Measurements from ENCODE around the gene MYO16.
"Not testable (repeated sequence)": the region's sequence is repeated elsewhere in the genome, so short reads cannot be mapped to it uniquely, and the experiment has no call there.

The MYO16 gene

DNA sequence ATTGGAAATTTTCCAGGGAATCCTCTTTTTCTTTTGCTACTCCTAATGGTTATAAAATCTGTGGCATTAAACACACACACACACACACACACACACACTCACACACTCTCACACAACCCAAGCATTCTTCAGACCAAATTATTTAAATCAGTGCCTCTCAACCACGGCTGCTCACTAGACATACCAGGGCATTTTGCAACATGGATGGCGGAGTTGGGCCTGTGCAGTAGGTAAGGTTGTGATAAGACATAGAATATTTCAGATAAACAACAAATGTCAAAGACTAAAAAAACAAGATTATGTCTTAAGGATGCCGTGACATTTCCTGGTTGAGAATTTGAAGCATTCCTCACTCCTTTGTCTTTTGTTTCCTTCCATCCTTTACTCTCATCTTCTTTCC lies 443.1 kb downstream of the MYO16 start:
- TF ChIP-seq, protein P1, sequence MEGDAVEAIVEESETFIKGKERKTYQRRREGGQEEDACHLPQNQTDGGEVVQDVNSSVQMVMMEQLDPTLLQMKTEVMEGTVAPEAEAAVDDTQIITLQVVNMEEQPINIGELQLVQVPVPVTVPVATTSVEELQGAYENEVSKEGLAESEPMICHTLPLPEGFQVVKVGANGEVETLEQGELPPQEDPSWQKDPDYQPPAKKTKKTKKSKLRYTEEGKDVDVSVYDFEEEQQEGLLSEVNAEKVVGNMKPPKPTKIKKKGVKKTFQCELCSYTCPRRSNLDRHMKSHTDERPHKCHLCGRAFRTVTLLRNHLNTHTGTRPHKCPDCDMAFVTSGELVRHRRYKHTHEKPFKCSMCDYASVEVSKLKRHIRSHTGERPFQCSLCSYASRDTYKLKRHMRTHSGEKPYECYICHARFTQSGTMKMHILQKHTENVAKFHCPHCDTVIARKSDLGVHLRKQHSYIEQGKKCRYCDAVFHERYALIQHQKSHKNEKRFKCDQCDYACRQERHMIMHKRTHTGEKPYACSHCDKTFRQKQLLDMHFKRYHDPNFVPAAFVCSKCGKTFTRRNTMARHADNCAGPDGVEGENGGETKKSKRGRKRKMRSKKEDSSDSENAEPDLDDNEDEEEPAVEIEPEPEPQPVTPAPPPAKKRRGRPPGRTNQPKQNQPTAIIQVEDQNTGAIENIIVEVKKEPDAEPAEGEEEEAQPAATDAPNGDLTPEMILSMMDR (conservative IDR thresholded peaks at IDR 0.05), result no peak
- TF ChIP-seq ZFX (IDR thresholded peaks at IDR 0.05), result no peak
- H3K27ac ChIP-seq, result no peak overlapping the region

DNA sequence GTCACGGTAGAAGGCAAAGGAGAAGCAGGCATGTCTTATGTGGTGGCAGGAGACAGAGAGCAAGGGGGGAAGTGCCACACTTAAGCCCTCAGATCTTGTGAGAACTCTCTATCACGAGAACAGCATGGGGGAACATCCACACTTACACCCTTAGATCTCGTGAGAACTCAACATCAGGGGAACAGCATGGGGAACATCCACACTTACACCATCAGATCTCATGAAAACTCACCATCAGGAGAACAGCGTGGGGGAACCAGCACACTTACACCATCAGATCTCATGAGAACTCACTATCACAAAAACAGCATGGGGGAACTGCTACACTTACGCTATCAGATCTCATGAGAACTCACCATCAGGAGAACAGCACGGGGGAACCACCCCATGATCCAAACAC lies 445.0 kb downstream of the MYO16 start:
- TF ChIP-seq, protein P1 (conservative IDR thresholded peaks at IDR 0.05), result no peak
- TF ChIP-seq ZFX (IDR thresholded peaks at IDR 0.05), result no peak
- no peak overlapping the region for H3K27ac ChIP-seq

DNA sequence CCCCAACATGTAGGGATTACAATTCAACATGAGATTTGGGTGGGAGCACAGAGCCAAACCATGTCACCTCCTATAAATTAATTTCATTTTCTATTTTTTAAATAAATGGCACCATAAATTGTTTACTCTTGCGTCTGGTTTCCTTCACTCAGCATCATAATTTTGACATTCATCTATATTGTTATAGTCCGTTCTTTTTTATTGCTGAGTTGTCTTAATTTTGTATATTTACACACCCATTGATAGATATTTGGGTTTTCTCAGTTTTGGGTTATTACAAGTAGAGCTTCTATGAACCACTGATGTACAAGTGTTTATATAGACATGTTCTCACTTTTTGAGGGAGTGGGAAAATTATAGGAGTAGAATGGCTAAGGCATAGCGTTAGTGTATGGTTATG lies 445.4 kb downstream of the MYO16 start:
- TF ChIP-seq, protein P1 (conservative IDR thresholded peaks at IDR 0.05), result no peak
- TF ChIP-seq ZFX (IDR thresholded peaks at IDR 0.05), result no peak
- H3K27ac ChIP-seq, result no peak overlapping the region

DNA sequence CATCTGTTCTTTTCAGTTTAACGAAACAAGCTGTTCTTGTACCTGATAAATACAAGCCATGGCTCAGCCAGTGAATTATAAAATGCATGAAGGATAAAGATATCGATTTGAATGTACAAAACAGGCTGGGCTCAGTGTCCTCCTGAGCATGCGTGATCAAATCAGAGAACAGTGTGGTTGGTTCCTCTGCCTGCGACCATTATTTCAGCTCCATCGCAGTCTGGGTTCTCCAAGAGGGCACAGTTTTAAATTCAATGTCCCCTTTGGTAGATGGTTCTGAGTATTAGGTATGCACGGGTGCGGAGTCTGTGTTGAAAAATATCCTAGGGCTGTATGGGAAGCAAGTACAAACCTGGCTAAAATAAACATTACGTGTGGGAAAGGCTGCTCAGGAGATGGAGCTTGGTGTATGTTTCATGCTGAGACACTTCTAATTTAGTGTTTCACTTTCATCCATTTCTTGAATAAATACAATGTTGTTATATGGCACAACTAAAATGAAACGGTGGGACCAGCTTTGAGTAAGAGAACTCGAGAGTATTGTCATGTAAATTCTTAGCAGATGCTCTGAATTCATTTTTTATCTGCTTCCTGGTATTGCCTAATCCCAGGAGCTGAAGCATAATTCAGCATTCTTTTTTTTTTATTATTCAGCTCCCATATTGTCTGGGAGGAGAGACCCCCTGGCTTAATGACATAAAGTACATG lies 458.7 kb downstream of the MYO16 start:
- TF ChIP-seq ZFX (IDR thresholded peaks at IDR 0.05), result no peak
- TF ChIP-seq, protein P1 (conservative IDR thresholded peaks at IDR 0.05), result no peak
- H3K27ac ChIP-seq, result no peak overlapping the region

DNA sequence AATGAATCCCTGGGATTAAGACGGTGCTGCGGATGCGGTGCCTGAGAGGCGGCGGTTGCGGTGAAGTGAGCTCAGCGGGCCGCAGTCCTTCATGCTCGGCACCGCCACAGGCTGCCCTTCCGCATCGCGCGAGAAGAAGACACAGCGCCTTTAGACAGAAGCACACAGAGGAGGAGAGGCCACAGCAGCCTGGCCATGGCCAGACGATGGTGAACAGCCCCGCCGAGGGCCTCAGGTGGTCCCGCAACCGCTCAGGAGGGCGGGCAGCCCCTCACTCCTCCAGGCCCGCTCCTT lies 459.2 kb downstream of the MYO16 start:
- no peak for TF ChIP-seq ZFX (IDR thresholded peaks at IDR 0.05)
- TF ChIP-seq, protein P1 (conservative IDR thresholded peaks at IDR 0.05), result no peak
- no peak overlapping the region for H3K27ac ChIP-seq

DNA sequence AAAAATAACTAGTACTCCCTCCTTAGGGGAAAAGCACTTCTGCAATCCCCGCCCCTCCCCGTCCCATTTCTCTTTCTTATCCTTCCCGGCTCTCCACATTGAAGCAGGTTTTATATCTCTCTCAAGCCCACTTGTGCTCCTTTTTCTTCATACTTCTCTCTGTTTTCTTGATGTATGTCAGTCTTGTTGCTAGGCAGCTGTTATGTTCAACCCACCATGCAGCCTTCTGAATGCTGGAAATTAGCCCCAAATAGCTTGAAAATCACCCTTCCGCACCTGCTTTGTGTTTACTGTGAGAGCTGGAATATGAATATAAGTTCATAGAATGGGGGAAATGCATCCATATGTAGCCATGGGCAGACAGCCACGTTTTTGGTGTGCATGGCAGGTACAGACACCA lies 461.4 kb downstream of the MYO16 start:
- TF ChIP-seq, protein P1 (conservative IDR thresholded peaks at IDR 0.05), result no peak
- TF ChIP-seq ZFX (IDR thresholded peaks at IDR 0.05), result no peak
- H3K27ac ChIP-seq, result no peak overlapping the region

DNA sequence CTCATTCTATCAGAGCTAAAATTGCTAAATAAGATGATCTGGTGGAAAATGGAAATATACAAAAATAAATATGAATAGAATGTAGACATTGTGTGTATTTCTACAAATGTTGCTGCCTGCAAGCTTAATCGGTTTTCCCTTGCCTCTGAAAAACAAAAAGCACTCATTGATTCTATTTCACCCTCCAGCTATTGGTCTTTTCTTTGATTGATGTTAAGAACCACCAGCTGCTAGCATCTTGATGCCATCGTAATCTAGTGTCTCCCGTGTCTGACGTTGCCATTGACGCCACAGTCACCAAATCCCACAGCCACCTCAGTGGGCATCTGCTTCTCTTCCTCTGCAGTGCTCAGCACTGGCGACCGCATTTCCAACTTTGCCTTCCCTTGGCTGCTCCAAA lies 461.8 kb downstream of the MYO16 start:
- no peak for TF ChIP-seq ZFX (IDR thresholded peaks at IDR 0.05)
- TF ChIP-seq, protein P1 (conservative IDR thresholded peaks at IDR 0.05), result no peak
- no peak overlapping the region for H3K27ac ChIP-seq

DNA sequence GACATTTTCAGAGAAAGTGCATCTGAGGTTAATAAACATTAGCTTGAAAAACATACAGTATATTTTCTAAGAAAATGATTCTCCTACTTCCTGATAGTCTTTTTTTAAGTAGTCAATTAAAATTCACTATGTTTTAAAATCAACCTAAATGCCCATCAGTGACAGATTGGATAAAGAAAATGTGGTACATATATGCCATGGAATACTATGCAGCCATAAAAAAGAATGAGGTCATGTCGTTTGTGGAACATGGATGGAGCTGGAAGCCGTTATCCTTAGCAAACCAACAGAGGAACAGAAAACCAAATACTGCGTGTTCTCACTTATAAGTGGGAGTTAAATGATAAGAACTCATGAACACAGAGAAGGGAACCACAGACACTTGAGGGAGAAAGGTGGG lies 462.8 kb downstream of the MYO16 start:
- H3K27ac ChIP-seq, result not testable (repeated sequence)

Data from C4-2B (cell line).